Psoas muscle (tissue), 8 donors: ENCODE measurements around the gene SYNDIG1. TPM values are rescaled to one million over a fixed set of nuclear protein-coding genes. Genes with fewer than 3 reads are reported as not detected.

ENCODE experiments used
- ATAC-seq, 4 donors: fragments of 200-7000 bp; cut with Tn5 transposase; one replicate each; pipeline ENCODE4 v1.9.1; 2020; ENCODE audit warnings: moderate library complexity in 3 of 4, mild to moderate bottlenecking in 2 of 4
- DNase-seq, 2 donors: peaks; one replicate each; pipeline ENCODE4 v3.0.0-alpha.2; 2020
- H3K27ac ChIP-seq: fragments of 200-600 bp; one replicate; pipeline ENCODE4 v1.8.0; 2022
- H3K27me3 ChIP-seq, 3 donors: fragments of 200-600 bp in 1 of 3; one replicate each; pipeline versions ENCODE4 v1.6.1 to v1.8.0; 2013 to 2022; ENCODE audit warnings: low read length in 2 of 3, mild to moderate bottlenecking in 2 of 3, moderate library complexity in 1 of 3; ENCODE audit not compliant: insufficient read depth in 3 of 3
- H3K36me3 ChIP-seq, 2 donors: fragments of 200-600 bp in 1 of 2; one replicate each; pipeline versions ENCODE4 v1.6.1 to v1.8.0; 2013 to 2022; ENCODE audit warnings: low read depth in 1 of 2, mild to moderate bottlenecking in 1 of 2, moderate library complexity in 1 of 2; ENCODE audit not compliant: insufficient read depth in 1 of 2
- H3K4me1 ChIP-seq: fragments of 200-600 bp; one replicate; pipeline ENCODE4 v1.8.0; 2022
- H3K4me3 ChIP-seq: fragments of 200-600 bp; one replicate; pipeline ENCODE4 v1.8.0; 2022; ENCODE audit warnings: mild to moderate bottlenecking
- H3K9me3 ChIP-seq: fragments of 200-600 bp; one replicate; pipeline ENCODE4 v1.8.0; 2022
- CTCF ChIP-seq: fragments of 200-600 bp; IDR thresholded peaks from one replicate; pipeline ENCODE4 v1.8.0; 2022; ENCODE audit warnings: antibody characterized with exemption
- WGBS, 3 donors: extraction: QIAGEN DNeasy Blood & Tissue Kit; methylation state at CpG; one replicate each; pipeline versions ENCODE4 v1.1.6 to v1.1.7; 2013; 5-methylcytosine and 5-hydroxymethylcytosine counted together
- intact Hi-C, 2 donors: fragments of 100-400 bp; cut with DNase I; formaldehyde crosslinking; loops; one replicate each; pipeline versions ENCODE4 v1.11.0 to v1.14.2; 2022
- polyA plus RNA-seq, 3 donors: library from polyadenylated mRNA; stranded (reverse); fragments of 200-250 nt; gene quantifications; one replicate each; pipeline ENCODE4 v1.2.3, GENCODE V29; 2013
- total RNA-seq, 4 donors: library from RNA; stranded (reverse); fragmentation: NEBNext Ultra II Directional in 2 of 4; extraction: Animal tissue kit (Norgen Biotek cat#: 25700) in 2 of 4; gene quantifications; one replicate each; pipeline versions ENCODE4 v1.2.1 to v1.2.4, GENCODE V29; 2021 to 2023
- donor health status: healthy with polysubstance abuse.
- donor health status: DM: no; HTN: no; CAD: no; lungs with moderate emphysema.
- donor health status: Bipolar disorder and iron deficiency.
- donor health status: healthy.
- donor health status: DM: yes; HTN: yes; CAD: no.
- donor health status: DM: no; HTN: no; CAD: no.
- donor health status: DM: no; HTN: no; CAD: no.
- donor health status: DM: yes; HTN: yes; CAD: no.

The SYNDIG1 gene
- total and polyA plus RNA-seq, 7 donors = 0.03 to 0.10 TPM; not detected in 5

DNA sequence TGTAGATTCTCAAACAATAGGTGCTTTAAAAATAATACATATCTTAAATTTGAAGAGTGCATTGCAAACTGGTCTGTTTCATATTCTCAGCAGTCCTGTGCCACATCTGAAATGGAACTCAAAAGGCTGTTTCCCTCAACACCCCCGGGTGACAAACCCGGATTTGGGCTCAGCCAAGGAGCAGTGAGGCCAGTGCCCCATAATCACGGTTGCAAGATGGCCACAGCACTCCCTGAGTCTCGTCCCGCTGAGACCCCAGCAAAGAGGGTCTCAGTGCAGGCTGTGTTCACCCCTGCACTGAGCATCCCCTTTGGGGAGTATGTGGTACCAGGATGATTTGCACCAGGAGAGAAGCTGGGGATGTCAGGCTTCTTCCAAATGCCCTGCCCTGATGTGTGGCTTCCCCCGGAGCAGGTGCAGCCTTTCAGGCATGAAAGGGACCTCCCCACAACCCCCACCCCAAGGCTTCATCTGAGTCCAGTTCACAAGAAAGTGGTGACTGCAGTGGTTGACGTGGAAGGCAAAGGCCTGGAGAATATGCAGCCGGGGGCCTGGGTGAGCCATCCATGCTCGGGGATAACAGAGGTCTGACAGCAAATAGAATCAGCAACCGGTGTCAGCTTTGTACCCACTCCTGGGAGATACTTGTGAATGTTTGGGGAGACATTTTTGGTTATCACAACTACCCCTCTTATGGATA, 202.9 kb downstream of the SYNDIG1 start:
- no peaks in the 10 kb centered on the region for H3K27me3 ChIP-seq
- DNase-seq = no peak
- no peak overlapping the region for H3K4me3 ChIP-seq
- intact Hi-C loops = no loop called here
- no peaks in the 10 kb centered on the region for H3K9me3 ChIP-seq
- ATAC-seq = no peak
- H3K4me1 ChIP-seq = no peaks in the 10 kb centered on the region
- H3K36me3 ChIP-seq = no peaks in the 10 kb centered on the region
- WGBS, 3 donors = 78 to 85% (median 80%) methylated on average over 10 of the region's 10 CpGs
- no peak for TF ChIP-seq CTCF
- no peak overlapping the region for H3K27ac ChIP-seq

- Histone ChIP-seq H3K9me3 (no peaks in the 10 kb centered on the region), H3K4me1 (no peaks in the 10 kb centered on the region), H3K27ac (no peak overlapping the region), H3K4me3 (no peak overlapping the region), H3K36me3 (no peaks in the 10 kb centered on the region), H3K27me3 (no peaks in the 10 kb centered on the region)
- TF ChIP-seq CTCF = no peak
- DNase-seq = no peak
- intact Hi-C loops = no loop called here
- 75 to 85% (median 81%) methylated on average over 7 of the region's 7 CpGs for WGBS, 3 donors
- no peak for ATAC-seq
These were observed 203.7 kb downstream of the SYNDIG1 start for GRCh38 chr20:24672886-24673677.

DNA sequence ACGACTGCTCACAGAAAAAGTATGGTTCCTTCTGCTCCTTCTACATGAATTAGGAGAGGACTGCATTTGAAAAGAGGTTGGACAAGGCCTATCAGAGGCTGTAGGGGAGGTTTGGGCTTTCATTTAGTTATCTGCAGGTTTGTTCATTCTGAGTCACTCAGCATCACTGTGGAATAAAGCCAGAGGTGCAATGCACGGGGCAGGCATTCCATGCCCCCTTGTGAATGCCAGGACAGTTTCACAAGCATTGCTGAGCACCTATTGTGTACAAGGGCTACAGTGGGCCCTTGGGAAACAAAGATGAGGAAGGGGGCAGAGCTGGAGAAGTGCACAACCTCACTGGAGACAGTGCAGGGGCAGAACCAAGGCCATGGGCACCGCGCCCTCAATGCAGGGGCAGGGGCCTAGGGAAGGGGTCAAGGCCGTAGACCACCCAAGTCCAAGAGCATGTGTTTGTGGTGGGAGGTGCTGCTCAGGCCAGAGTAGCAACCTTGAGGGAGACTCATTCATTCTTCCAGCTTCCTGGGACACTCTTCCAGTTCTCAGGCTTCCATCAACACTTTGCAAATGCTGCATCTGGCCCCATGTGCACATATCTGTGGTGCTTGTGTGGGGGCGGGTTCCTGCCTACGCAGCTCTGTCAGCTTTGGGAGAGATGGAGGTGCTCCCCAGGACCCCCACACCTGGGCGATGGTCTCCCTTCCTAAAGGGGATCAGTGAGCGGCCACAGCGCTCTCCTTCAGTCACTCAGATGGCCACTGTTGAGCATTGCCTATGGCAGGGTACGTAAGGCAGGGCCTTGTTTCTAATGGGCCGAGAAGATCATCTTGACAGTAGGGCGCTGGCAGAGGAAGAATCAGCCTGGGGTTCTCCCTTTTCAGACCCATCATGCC, 204.5 kb downstream of the SYNDIG1 start:
- 88 to 94% (median 88%) methylated on average over 13 of the region's 13 CpGs for WGBS, 3 donors
- no peak for ATAC-seq

More for the DNA sequence above, 204.5 kb downstream of the SYNDIG1 start:
- Histone ChIP-seq H3K9me3 (no peaks in the 10 kb centered on the region), H3K27ac (no peak overlapping the region), H3K4me1 (no peaks in the 10 kb centered on the region), H3K4me3 (no peak overlapping the region), H3K36me3 (no peaks in the 10 kb centered on the region), H3K27me3 (no peaks in the 10 kb centered on the region)
- no peak for DNase-seq
- TF ChIP-seq CTCF = no peak
- intact Hi-C loops = no loop called here
